Stimulated activated CD8-positive, alpha-beta memory T cell treated with anti-CD3 and anti-CD28 coated beads, Interleukin-12 subunit alpha, Interleukin-12 subunit beta, amount 100 ng/mL, for 24 hours (primary cell): Measurements from ENCODE around the gene STARD10.
"Not testable (repeated sequence)": the region's sequence is repeated elsewhere in the genome, so short reads cannot be mapped to it uniquely, and the experiment has no call there.

Experiments used
- DNase-seq: peaks from one replicate; pipeline ENCODE4 v3.0.0-alpha.2; 2020; ENCODE audit errors: extremely low read depth

STARD10 gene

GRCh38 chr11:72807792-72808191 lies 13.9 kb upstream of the STARD10 start:
- no peak for DNase-seq

DNA sequence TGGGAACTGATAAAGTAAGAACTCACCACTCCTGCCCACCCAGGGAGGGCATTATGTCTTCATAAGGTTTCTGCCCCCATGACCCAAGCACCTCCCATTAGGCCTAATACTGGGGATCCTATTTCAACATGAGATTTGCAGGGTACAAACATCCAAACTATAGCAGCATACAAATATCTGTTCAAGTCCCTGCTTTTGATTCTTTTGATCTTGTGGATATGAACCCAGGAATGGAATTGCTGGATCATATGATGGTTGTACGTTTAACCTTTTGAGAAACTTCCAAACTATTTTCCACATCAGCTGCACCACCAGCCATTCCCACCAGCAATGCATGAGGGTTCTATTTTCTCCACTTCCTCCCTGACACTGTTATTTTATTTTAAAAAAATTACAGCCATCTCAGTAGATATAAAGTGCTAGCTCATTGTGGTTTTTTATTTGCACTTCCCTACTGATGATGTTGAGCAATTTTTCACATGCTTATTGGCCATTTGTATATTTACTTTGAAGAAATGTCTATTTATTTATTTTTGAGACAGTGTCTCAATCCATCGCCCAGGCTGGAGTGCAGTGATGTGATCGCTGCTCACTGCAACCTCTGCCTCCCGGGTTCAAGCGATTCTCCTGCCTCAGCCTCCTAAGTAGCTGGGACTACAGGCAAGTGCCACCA lies 13.3 kb upstream of the STARD10 start:
- no peak for DNase-seq

DNA sequence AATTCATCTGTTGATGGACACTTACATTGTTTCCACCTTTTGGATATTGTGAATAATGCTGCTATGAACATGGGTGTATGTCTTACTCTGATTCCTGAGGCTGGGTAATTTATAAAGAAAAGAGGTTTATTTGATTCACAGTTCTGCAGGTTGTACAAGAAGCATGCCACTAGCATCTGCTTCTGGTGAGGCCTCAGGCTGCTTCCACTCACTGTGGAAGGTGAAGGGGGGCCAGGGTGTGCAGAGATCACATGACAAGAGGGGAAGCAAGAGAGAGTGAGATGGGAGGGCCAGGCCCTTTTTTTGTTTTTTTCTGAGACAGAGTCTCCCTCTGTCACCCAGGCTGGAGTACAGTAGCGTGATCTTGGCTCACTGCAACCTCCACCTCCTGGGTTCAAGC lies 12.5 kb upstream of the STARD10 start:
- DNase-seq: not testable (repeated sequence)

GRCh38 chr11:72805216-72805615 lies 11.4 kb upstream of the STARD10 start:
- DNase-seq: no peak

- DNase-seq: no peak
These were observed 9.0 kb upstream of the STARD10 start for GRCh38 chr11:72802822-72803221.

DNA sequence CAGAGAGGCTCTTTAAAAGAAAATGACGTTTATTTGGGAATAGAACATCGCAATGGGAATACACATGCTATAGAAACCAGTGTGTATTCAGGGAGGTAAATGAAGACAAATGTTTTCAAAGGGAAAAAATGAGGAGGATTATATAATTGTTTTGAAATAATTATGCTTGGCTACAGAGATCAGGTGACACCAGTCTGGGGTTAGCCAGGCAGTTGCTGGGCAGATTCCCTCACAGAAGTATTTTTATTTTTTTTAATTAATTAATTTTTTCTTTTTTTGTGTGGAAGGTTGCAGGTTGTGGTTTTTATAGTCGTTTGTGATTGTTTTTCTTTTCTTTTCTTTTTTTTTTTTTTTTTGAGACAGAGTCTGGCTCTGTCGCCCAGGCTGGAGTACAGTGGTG lies 5.6 kb upstream of the STARD10 start:
- no peak for DNase-seq

- no peak for DNase-seq
These were observed 4.5 kb upstream of the STARD10 start for GRCh38 chr11:72798361-72798760.

DNA sequence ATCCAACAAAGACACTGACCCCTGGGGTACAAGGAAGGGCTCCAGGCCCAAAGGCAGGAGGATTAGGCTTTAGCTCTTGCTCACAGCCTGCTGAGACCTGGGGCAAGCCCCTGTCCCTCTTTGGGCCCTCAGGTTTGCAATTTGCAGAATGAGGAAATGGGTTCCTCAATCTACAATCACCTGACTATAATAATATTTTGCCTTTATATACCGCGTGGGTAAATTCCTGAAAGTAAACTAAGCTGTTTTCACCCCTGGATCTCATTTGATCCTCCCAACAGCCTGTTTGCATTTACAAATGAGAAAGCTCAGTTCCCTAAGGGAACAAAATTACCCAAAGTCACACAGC lies 797 bp downstream of the STARD10 start:
- DNase-seq: no peak

GRCh38 chr11:72792437-72793021 lies 1.3 kb downstream of the STARD10 start:
- no peak for DNase-seq

DNA sequence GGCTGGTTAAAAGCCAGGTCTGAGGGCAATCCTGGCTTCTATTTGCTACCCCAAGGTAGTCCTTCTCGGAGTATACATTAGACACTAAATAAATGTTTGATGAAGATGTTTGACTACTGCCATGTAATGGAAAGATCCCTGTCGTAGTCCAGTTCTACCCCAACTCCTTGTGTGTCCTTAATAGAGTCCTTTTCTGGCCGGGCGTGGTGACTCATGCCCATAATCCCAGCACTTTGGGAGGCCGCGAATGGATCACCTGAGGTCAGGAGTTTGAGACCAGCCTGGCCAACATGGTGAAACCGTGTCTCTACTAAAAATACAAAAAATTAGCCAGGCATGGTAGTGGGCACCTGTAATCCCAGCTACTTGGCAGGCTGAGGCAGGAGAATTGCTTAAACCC lies 2.6 kb downstream of the STARD10 start:
- DNase-seq: not testable (repeated sequence)

- no peak for DNase-seq
These were observed 4.2 kb downstream of the STARD10 start for GRCh38 chr11:72789493-72790131.

GRCh38 chr11:72788241-72788640 lies 5.6 kb downstream of the STARD10 start:
- DNase-seq: no peak

- DNase-seq: no peak
These were observed 6.4 kb downstream of the STARD10 start for GRCh38 chr11:72787216-72788104.

GRCh38 chr11:72786305-72787215 lies 7.3 kb downstream of the STARD10 start:
- DNase-seq: no peak

- no peak for DNase-seq
These were observed 9.2 kb downstream of the STARD10 start for GRCh38 chr11:72784662-72785061.

DNA sequence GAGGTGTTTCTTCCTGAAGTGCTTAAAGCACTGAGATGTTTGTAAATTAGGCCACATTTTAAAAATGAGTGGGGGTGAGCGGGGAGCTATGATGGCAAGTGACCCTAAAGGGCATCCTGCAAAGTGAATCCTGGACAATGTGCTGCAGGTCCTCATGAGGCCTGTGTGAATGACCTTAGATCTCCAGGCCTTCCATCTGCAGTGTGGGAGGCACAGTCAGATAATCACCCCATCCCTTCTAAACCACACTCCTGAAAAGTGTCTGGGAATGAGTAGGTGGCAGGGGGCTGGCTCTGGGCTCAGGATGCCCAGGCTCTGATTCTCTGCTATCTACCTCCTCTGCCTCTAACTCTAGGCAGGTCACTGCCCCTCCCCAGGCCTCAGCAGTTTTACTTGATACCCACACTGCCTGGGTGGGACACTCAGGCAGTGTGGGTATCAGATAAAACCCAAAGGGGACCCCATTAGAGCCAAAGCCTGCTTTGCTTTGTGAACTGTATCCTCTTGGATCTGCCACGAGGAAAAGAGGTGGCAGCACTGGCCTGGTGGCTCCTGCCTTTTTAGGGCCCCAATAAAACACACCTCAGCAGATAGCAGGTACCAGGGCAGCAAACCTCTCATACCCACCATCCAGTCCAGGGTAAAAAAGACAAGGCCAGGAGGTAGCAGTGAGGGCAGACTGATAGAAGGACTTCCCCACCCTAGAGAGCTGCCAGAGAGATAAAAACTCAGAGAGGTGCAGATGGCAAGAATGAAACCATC lies 10.5 kb downstream of the STARD10 start:
- DNase-seq: no peak

DNA sequence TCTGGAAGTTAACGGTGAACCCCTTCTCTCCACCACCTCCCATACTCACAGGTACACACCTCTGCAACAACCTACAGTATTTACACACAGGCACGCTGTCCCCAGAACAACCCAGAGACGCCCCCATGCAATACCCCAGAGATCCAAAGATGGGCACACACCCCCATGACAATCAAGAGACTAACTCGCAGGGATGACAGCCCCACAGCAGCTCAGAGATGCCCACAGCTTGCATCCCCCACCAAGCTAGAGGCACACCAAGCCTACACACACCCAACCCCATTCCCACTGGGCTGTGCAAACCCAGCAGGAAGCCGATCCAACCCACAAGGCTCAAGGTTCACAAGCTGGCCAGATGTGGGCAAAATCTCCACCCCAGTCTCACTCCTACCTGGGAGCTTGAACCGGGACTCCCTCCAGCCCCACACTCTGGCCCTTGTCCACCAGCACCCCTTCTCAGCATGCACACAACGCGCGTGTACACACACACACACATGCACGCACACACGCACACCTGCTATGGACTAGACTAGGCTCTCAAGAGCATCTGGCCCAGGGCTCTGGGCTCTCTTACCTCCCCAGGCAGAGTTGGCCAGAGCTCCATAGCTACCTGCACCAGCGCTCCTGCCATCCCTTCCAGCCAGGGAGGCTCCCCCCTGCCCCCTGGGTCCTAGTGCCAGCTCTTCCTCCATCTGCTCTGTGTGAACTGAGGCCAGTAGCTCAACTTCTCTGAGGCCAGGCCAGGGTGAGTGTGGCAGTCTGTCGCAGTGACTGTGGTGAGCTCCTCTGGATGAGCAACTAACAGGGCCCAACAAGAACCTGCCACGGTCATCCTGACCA lies 11.5 kb downstream of the STARD10 start:
- DNase-seq: no peak

DNA sequence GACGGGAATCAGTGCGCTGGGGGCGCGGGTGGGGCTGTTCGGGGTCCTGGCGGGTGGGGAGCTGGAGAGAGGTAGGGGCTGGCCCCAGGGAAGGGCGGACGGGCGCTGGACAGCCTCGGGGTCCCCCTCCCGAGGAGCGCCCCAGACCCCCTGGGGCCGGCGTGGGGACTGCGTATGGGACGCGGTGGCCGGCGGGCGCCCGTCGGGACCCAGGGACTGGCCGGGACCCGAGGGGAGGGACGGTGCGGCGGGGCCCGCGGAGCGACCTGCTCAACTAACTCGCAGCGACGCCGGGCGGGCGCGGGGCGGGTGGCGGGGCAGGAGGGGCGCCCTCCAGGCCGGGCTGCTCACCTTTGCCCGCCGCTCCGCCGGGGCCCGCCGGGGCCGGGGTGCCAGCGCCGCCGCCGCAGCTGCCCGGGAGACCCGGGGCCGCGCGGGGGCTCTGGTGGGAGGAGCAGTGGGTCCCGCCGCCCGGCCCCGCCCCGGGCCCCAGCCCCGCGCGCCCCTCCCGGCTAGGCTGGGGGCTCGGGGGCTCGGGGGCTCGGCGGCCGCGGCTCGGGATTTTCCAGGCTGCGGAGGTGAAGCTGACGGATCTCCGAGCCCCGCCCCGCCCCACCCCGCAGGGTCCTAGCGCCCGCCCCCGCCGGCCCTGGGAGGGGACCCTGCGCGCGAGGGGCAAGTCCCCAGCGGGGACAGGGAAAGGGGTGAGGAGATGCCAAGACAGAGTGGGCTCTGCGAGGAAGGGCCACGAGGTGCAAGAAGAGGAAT lies 12.3 kb downstream of the STARD10 start:
- no peak for DNase-seq

DNA sequence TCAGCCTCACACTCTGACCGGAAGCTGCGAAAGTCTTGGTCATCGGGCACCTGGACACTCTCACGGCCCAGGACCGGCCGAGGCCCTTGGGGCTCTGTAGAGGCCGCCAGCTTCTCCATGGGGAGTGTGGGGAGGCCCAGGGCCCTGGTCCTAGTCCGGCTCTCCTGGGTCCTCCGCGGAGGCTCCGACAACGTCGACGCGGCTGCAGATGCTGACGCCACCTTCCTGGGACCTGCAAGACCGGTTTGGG lies 12.9 kb downstream of the STARD10 start:
- no peak for DNase-seq
